Nephron (organoid): ENCODE results near the gene MED1.
A peak's percentile ranks its signal among the peaks of the same experiment; 100 is the strongest.

ENCODE experiments used
- H3K27ac Mint-ChIP-seq, 3 experiments: 2 replicates each; pipeline ENCODE4 v1.8.0; 2020; ENCODE audit warnings: mixed read lengths in 3 of 3, mild to moderate bottlenecking in 2 of 3, moderate library complexity in 1 of 3
- H3K27me3 Mint-ChIP-seq: 2 replicates; pipeline ENCODE4 v1.8.0; 2021; ENCODE audit warnings: low read depth, mild to moderate bottlenecking, moderate library complexity, mixed read lengths
- H3K36me3 Mint-ChIP-seq: 2 replicates; pipeline ENCODE4 v1.8.0; 2020; ENCODE audit warnings: low read depth, mixed read lengths
- H3K4me1 Mint-ChIP-seq: 2 replicates; pipeline ENCODE4 v1.8.0; 2020; ENCODE audit warnings: mixed read lengths
- H3K4me3 Mint-ChIP-seq, 3 experiments: 2 replicates each; pipeline ENCODE4 v1.8.0; 2020; ENCODE audit warnings: mild to moderate bottlenecking in 3 of 3, mixed read lengths in 3 of 3, moderate library complexity in 2 of 3
- H3K9me3 Mint-ChIP-seq: 2 replicates; pipeline ENCODE4 v1.8.0; 2020; ENCODE audit warnings: mixed read lengths
- CTCF ChIP-seq, 3 experiments: fragments of 200-600 bp; sonication (generic); IDR thresholded peaks; one replicate each; pipeline ENCODE4 v1.5.0; 2021; ENCODE audit warnings: antibody characterized with exemption in 3 of 3; ENCODE audit not compliant: unreplicated experiment in 3 of 3

Gene MED1

GRCh38 chr17:39404542-39405378 is 46.3 kb downstream of the MED1 start:
- no peaks in the 10 kb centered on the region for H3K9me3 Mint-ChIP-seq
- peaks cover 35% of the 10 kb centered on the region for H3K36me3 Mint-ChIP-seq
- peak overlapping the region; percentile 23 to 67 (median 57) for H3K4me3 Mint-ChIP-seq

GRCh38 chr17:39402890-39403605 is 48.0 kb downstream of the MED1 start:
- H3K4me3 Mint-ChIP-seq, result peak overlapping the region; percentile 71 to 100 (median 99)
- H3K27me3 Mint-ChIP-seq, result no peaks in the 10 kb centered on the region
- TF ChIP-seq CTCF (IDR thresholded peaks at IDR 0.05; ENCODE audit: unreplicated experiment in 3 of 3), result no peak
- peaks cover 18% of the 10 kb centered on the region for H3K36me3 Mint-ChIP-seq
- no peak overlapping the region for H3K27ac Mint-ChIP-seq
- peaks cover 10% of the 10 kb centered on the region for H3K4me1 Mint-ChIP-seq
- no peaks in the 10 kb centered on the region for H3K9me3 Mint-ChIP-seq

More at GRCh38 chr17:39404542-39405378, 46.3 kb downstream of the MED1 start:
- H3K4me1 Mint-ChIP-seq, result peaks cover 9% of the 10 kb centered on the region
- no peak overlapping the region for H3K27ac Mint-ChIP-seq
- no peaks in the 10 kb centered on the region for H3K27me3 Mint-ChIP-seq
- no peak for TF ChIP-seq CTCF (IDR thresholded peaks at IDR 0.05; ENCODE audit: unreplicated experiment in 3 of 3)

- Mint-ChIP-seq H3K9me3 (no peaks in the 10 kb centered on the region), H3K27ac (peak overlapping the region; percentile 65 to 96 (median 94)), H3K4me3 (peak overlapping the region; percentile 98 to 100 (median 99)), H3K4me1 (peaks cover 10% of the 10 kb centered on the region), H3K36me3 (peaks cover 11% of the 10 kb centered on the region), H3K27me3 (no peaks in the 10 kb centered on the region)
- no peak for TF ChIP-seq CTCF (IDR thresholded peaks at IDR 0.05; ENCODE audit: unreplicated experiment in 3 of 3)
Observed at GRCh38 chr17:39402244-39402889, 48.7 kb downstream of the MED1 start.

GRCh38 chr17:39401412-39402243 is 49.4 kb downstream of the MED1 start, which contains the start of gene FBXL20:
FBXL20 (minus strand) TSS chr17:39401626; CDS start chr17:39401402, 224 bp downstream.
- TF ChIP-seq CTCF (IDR thresholded peaks at IDR 0.05; ENCODE audit: unreplicated experiment in 3 of 3), result no peak
- peaks cover 10% of the 10 kb centered on the region for H3K36me3 Mint-ChIP-seq
- no peaks in the 10 kb centered on the region for H3K9me3 Mint-ChIP-seq
- H3K27me3 Mint-ChIP-seq, result no peaks in the 10 kb centered on the region
- H3K4me3 Mint-ChIP-seq, result peak within 1 kb of the TSS; percentile 98 to 100 (median 99)
- peaks cover 10% of the 10 kb centered on the region for H3K4me1 Mint-ChIP-seq
- peak within 1 kb of the TSS; percentile 74 to 96 (median 96) for H3K27ac Mint-ChIP-seq
